Endothelial cell of umbilical vein (primary cell): ENCODE measurements around the gene KANSL1L.

Experiments used
- CTCF ChIP-seq, 2 donors: IDR thresholded peaks; 1 replicate in 1 of 2; 2 replicates in 1 of 2; pipeline ENCODE4 v1.5.1; 2011; ENCODE audit warnings: low read length in 2 of 2, mild to moderate bottlenecking in 2 of 2, moderate library complexity in 2 of 2, control low read depth in 1 of 2, inconsistent platforms in 1 of 2, low read depth in 1 of 2; ENCODE audit not compliant: insufficient read depth in 1 of 2; ENCODE audit errors: extremely low read depth in 1 of 2
- GATA2 ChIP-seq: IDR thresholded peaks from 2 replicates; pipeline ENCODE4 v1.7.0; 2011; ENCODE audit warnings: low read depth, mild to moderate bottlenecking, moderate library complexity, mixed read lengths, low read length; ENCODE audit not compliant: insufficient read length, insufficient read depth
- MAX ChIP-seq: IDR thresholded peaks from 2 replicates; pipeline ENCODE4 v1.6.1; 2011; ENCODE audit not compliant: insufficient read depth, insufficient read length
- POLR2AphosphoS5 ChIP-seq: IDR thresholded peaks from 2 replicates; pipeline ENCODE4 v1.6.1; 2012; ENCODE audit warnings: low read depth, mild to moderate bottlenecking, control low read depth, low read length, moderate library complexity; ENCODE audit not compliant: insufficient read depth

GRCh38 chr2:209990838-209991237, 180.4 kb downstream of the KANSL1L start:
- TF ChIP-seq CTCF (IDR thresholded peaks at IDR 0.05; ENCODE audit: extremely low read depth in 1 of 2, insufficient read depth in 1 of 2, low read depth in 1 of 2, low read length in 2 of 2) = no peak
- no peak for TF ChIP-seq MAX
- no peak for TF ChIP-seq POLR2AphosphoS5
- TF ChIP-seq GATA2 = no peak
